Measurements from ENCODE around the gene ZC3H12C.
A peak's percentile ranks its signal among the peaks of the same experiment; 100 is the strongest.
"Not testable (repeated sequence)": the region's sequence is repeated elsewhere in the genome, so short reads cannot be mapped to it uniquely, and the experiment has no call there.

Gene ZC3H12C

GRCh38 chr11:110172468-110173065, 79.4 kb downstream of the ZC3H12C start:
- Mint-ChIP-seq H3K9me3 (no peaks in the 10 kb centered on the region), H3K27me3 (peaks cover 8% of the 10 kb centered on the region), H3K4me3 (no peak overlapping the region), H3K4me1 (peaks cover 8% of the 10 kb centered on the region), H3K27ac (no peak overlapping the region)
- no peak for ATAC-seq
- DNase-seq: no peak

GRCh38 chr11:110173811-110174644, 80.8 kb downstream of the ZC3H12C start:
- H3K4me3 Mint-ChIP-seq: peak overlapping the region; percentile 52 to 65

GRCh38 chr11:110174645-110175310, 81.6 kb downstream of the ZC3H12C start:
- Mint-ChIP-seq H3K4me3 (no peak overlapping the region), H3K27me3 (peaks cover 8% of the 10 kb centered on the region), H3K4me1 (peaks cover 8% of the 10 kb centered on the region), H3K27ac (no peak overlapping the region), H3K9me3 (no peaks in the 10 kb centered on the region)
- ATAC-seq (no peak), DNase-seq (no peak)

More at GRCh38 chr11:110173811-110174644, 80.8 kb downstream of the ZC3H12C start:
- no peaks in the 10 kb centered on the region for H3K9me3 Mint-ChIP-seq
- peaks cover 8% of the 10 kb centered on the region for H3K27me3 Mint-ChIP-seq
- no peak overlapping the region for H3K27ac Mint-ChIP-seq
- H3K4me1 Mint-ChIP-seq: peaks cover 8% of the 10 kb centered on the region
- ATAC-seq (peak; percentile 71), DNase-seq (peak; percentile 47 to 53)

DNA sequence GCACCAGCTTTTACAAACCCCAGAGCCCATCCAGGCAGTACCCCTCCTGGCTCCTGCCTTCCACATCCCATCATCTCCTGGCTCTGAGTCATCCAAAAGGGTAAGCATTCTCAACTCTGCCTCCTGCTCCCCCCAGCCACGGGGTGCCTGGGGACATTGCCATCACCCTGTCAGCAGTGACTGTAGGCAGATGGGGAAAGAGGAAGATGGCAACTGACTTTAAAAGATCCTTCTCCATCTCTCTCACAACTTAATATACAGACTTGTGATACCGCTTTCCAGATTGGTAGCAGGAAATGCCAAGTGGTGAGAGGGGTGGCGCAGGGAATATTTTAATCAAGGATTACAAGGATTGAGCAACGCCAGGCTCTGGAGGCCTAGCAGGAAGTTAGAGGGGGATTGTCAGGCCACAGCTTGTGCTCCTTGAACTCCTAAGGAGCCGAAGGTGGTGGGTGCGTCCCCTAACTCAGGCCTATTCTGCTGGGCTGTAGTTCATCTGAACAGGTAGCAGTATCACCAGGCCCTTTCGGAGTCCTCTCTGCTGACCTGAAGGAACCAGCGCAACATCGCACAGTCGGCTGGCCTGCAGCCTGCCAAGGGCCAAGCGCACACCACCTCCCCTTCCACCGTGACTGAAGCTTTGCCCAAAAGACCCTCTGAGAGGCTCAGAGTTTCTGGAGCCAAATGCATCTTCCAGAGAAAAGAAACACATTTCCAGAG, 83.3 kb downstream of the ZC3H12C start:
- DNase-seq (no peak), ATAC-seq (peak; percentile 14)
- Mint-ChIP-seq H3K9me3 (no peaks in the 10 kb centered on the region), H3K4me1 (peaks cover 8% of the 10 kb centered on the region), H3K4me3 (no peak overlapping the region), H3K27ac (no peak overlapping the region), H3K27me3 (peaks cover 8% of the 10 kb centered on the region)

GRCh38 chr11:110177086-110177456, 83.9 kb downstream of the ZC3H12C start:
- ATAC-seq: no peak
- no peak overlapping the region for H3K27ac Mint-ChIP-seq
- no peak for DNase-seq
- H3K4me3 Mint-ChIP-seq: no peak overlapping the region
- H3K9me3 Mint-ChIP-seq: no peaks in the 10 kb centered on the region
- peaks cover 8% of the 10 kb centered on the region for H3K4me1 Mint-ChIP-seq
- peaks cover 8% of the 10 kb centered on the region for H3K27me3 Mint-ChIP-seq

DNA sequence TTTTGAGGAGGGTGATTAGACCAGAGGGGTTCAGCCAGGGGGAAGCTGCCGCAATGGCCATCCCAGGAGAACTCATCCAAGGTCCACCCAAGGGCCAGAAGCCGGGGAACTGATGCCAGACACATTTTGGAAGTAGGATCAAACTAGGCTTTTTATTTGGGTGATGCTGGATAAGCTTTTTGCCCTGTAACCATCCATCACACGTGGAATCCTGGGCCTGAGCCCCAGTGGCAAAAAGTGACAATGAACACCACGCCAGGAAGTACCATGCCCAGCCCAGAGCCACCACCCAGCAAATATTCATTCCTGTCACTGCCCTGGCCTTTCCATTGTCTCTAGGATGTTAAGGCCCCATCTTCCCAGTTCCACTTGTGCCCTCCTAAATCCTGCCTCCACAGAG, 85.9 kb downstream of the ZC3H12C start:
- no peak overlapping the region for H3K27ac Mint-ChIP-seq
- ATAC-seq: no peak

DNA sequence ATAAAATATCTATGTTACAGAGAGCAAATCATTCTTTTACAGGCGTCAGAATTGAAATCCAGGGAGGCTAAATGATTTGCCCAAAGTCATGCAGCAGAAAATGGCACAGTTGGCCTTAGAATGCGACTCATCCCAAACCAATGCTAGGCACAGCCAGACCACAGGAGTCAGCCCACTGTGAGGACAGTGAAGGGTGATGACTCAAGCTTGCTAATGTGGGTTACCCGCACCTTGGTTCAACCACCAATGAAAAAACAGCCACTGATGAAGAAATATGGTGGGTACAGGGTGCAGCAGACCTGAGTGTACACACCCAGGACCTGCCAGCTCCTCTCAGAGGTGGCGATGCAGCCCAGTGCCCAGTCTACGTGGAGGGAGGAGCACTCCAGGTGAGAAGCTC, 89.7 kb downstream of the ZC3H12C start:
- Mint-ChIP-seq H3K9me3 (no peaks in the 10 kb centered on the region), H3K27ac (no peak overlapping the region), H3K4me3 (no peak overlapping the region), H3K4me1 (no peaks in the 10 kb centered on the region), H3K27me3 (no peaks in the 10 kb centered on the region)
- DNase-seq (no peak), ATAC-seq (peak; percentile 49)

More for the DNA sequence above, 85.9 kb downstream of the ZC3H12C start:
- H3K9me3 Mint-ChIP-seq: no peaks in the 10 kb centered on the region
- no peak for DNase-seq
- no peak overlapping the region for H3K4me3 Mint-ChIP-seq
- no peaks in the 10 kb centered on the region for H3K27me3 Mint-ChIP-seq
- H3K4me1 Mint-ChIP-seq: peaks cover 4% of the 10 kb centered on the region

GRCh38 chr11:110184456-110184855, 91.3 kb downstream of the ZC3H12C start:
- DNase-seq (no peak), ATAC-seq (no peak)
- Mint-ChIP-seq H3K27me3 (no peaks in the 10 kb centered on the region), H3K4me3 (no peak overlapping the region), H3K27ac (no peak overlapping the region), H3K9me3 (no peaks in the 10 kb centered on the region), H3K4me1 (no peaks in the 10 kb centered on the region)

GRCh38 chr11:110185121-110185591, 92.0 kb downstream of the ZC3H12C start:
- H3K9me3 Mint-ChIP-seq: no peaks in the 10 kb centered on the region
- DNase-seq (no peak), ATAC-seq (no peak)
- H3K27ac Mint-ChIP-seq: no peak overlapping the region
- H3K4me3 Mint-ChIP-seq: no peak overlapping the region
- H3K4me1 Mint-ChIP-seq: no peaks in the 10 kb centered on the region
- no peaks in the 10 kb centered on the region for H3K27me3 Mint-ChIP-seq

DNA sequence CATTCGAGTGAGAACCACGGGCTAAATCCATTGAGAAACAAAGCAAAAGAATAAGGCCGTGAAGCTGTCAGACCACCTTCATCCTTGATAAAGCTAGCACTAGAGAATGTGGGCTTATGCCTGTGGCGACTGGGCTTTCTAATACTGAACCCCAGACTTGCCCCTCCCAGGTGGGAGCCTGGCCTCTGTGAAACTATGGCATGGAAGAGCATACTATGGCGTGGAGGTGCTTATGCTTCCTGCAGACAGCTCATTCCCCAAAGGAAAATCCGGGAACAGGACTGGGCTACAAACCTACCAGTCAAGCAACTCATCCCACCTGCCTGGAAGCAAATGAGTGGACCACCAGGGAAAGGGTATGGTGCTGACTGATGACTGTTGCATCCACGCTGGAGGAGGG, 92.4 kb downstream of the ZC3H12C start:
- Mint-ChIP-seq H3K4me3 (no peak overlapping the region), H3K9me3 (no peaks in the 10 kb centered on the region), H3K27me3 (no peaks in the 10 kb centered on the region), H3K4me1 (no peaks in the 10 kb centered on the region), H3K27ac (no peak overlapping the region)
- ATAC-seq: no peak
- no peak for DNase-seq

DNA sequence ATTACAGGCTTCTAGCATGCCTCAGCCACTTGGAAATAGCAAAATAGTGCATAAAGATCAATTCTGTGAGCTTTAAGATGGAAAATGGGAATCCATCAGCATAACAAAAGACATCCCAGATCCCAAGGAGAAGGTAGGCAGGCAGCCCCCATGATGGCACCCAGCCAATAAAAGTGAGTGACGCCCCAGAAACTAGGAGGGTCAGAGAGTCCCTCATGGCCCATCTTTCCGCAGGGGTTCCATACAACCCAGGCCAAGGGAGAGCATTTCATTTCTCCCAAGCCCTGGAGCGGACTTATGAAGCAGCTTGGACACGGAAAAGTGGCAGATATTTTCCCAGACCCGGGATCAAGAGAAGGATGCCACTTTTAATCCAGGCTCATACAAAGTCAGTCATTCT, 93.3 kb downstream of the ZC3H12C start:
- H3K27ac Mint-ChIP-seq: peak overlapping the region in 1 of 2 donors; percentile 59
- no peak overlapping the region for H3K4me3 Mint-ChIP-seq
- H3K27me3 Mint-ChIP-seq: peaks cover 7% of the 10 kb centered on the region
- DNase-seq (no peak), ATAC-seq (no peak)
- H3K9me3 Mint-ChIP-seq: no peaks in the 10 kb centered on the region
- no peaks in the 10 kb centered on the region for H3K4me1 Mint-ChIP-seq

GRCh38 chr11:110186867-110187266, 93.7 kb downstream of the ZC3H12C start:
- ATAC-seq (no peak), DNase-seq (no peak)
- Mint-ChIP-seq H3K4me3 (no peak overlapping the region), H3K9me3 (no peaks in the 10 kb centered on the region), H3K27me3 (peaks cover 7% of the 10 kb centered on the region), H3K4me1 (peaks cover 2% of the 10 kb centered on the region), H3K27ac (peak overlapping the region in 1 of 2 donors; percentile 59)

GRCh38 chr11:110187731-110188130, 94.5 kb downstream of the ZC3H12C start:
- ATAC-seq: no peak
- Mint-ChIP-seq H3K27ac (no peak overlapping the region), H3K4me1 (peaks cover 11% of the 10 kb centered on the region), H3K4me3 (no peak overlapping the region), H3K27me3 (peaks cover 11% of the 10 kb centered on the region), H3K9me3 (peaks cover 0 to 1% of the 10 kb centered on the region in 2 donors)
- DNase-seq: no peak

DNA sequence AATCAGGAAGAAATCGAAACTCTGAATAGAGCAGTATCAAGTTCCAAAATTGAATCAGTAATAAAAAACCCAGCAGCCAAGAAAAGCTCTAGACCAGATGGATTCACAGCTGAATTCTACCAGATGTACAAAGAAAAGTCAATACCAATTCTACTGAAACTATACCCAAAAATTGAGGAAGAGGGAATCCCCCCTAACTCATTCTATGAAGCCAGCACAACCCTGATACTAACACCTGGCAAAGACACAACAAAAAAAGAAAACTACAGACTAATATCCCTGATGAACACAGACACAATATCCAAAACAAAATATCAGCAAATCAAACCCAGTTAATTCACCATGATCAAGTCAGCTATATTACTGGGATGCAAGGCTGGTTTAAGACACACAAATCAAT, 97.7 kb downstream of the ZC3H12C start:
- ATAC-seq (no peak), DNase-seq (no peak)
- Mint-ChIP-seq H3K4me1 (peaks cover 15% of the 10 kb centered on the region), H3K9me3 (peaks cover 0 to 5% of the 10 kb centered on the region in 2 donors), H3K27ac (no peak overlapping the region), H3K27me3 (peaks cover 20% of the 10 kb centered on the region), H3K4me3 (no peak overlapping the region)

GRCh38 chr11:110192604-110193282, 99.6 kb downstream of the ZC3H12C start:
- not testable (repeated sequence) for ATAC-seq, H3K27ac Mint-ChIP-seq, DNase-seq, H3K4me3 Mint-ChIP-seq, H3K9me3 Mint-ChIP-seq
- H3K4me1 Mint-ChIP-seq: peaks cover 15% of the 10 kb centered on the region
- peaks cover 20% of the 10 kb centered on the region for H3K27me3 Mint-ChIP-seq

All from stimulated activated naive CD8-positive, alpha-beta T cell treated with anti-CD3 and anti-CD28 coated beads, Interleukin-15, amount 100 ng/mL, for 72 hours (primary cell).